ENCODE measurements around the gene SET. TPM values are rescaled to one million over a fixed set of nuclear protein-coding genes. Genes with fewer than 3 reads are reported as not detected.
"Not testable (repeated sequence)": the region's sequence is repeated elsewhere in the genome, so short reads cannot be mapped to it uniquely, and the experiment has no call there.

SET gene
- total and polyA plus RNA-seq, 2 experiments from 2014 or later: 949 to 1,261 TPM

GRCh38 chr9:128648206-128648605 is 40.8 kb upstream of the SET start:
- not testable (repeated sequence) for H3K4me3 ChIP-seq; H3K27me3 ChIP-seq (ENCODE audit: insufficient read depth); H3K27me3 Mint-ChIP-seq (ENCODE audit: insufficient read depth, low read depth, poor library complexity); H3K27ac Mint-ChIP-seq; H3F3A ChIP-seq (replicated peaks; ENCODE audit: low read depth); H3K4me1 ChIP-seq (ENCODE audit: insufficient read depth); H3K4me2 ChIP-seq; H3K79me2 ChIP-seq (replicated peaks; ENCODE audit: insufficient read depth); H3K9me3 Mint-ChIP-seq; H3K36me3 Mint-ChIP-seq (ENCODE audit: low read depth); H3K36me3 ChIP-seq (ENCODE audit: insufficient read depth); H3K4me3 Mint-ChIP-seq; H3K27ac ChIP-seq (ENCODE audit: low read depth); H3K4me1 Mint-ChIP-seq; H3K9me2 ChIP-seq (ENCODE audit: insufficient read depth); H2AFZ ChIP-seq; H4K20me1 ChIP-seq (replicated peaks; ENCODE audit: insufficient read depth)
- DNase-seq (ENCODE audit: low spot score) (peak; percentile 74), ATAC-seq (peak; percentile 95)
- TF ChIP-seq, protein P1, sequence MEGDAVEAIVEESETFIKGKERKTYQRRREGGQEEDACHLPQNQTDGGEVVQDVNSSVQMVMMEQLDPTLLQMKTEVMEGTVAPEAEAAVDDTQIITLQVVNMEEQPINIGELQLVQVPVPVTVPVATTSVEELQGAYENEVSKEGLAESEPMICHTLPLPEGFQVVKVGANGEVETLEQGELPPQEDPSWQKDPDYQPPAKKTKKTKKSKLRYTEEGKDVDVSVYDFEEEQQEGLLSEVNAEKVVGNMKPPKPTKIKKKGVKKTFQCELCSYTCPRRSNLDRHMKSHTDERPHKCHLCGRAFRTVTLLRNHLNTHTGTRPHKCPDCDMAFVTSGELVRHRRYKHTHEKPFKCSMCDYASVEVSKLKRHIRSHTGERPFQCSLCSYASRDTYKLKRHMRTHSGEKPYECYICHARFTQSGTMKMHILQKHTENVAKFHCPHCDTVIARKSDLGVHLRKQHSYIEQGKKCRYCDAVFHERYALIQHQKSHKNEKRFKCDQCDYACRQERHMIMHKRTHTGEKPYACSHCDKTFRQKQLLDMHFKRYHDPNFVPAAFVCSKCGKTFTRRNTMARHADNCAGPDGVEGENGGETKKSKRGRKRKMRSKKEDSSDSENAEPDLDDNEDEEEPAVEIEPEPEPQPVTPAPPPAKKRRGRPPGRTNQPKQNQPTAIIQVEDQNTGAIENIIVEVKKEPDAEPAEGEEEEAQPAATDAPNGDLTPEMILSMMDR (conservative IDR thresholded peaks at IDR 0.05; ENCODE audit: low read depth in 2 of 2): peak; percentile 52 to 78

GRCh38 chr9:128651798-128652197 is 37.2 kb upstream of the SET start:
- Histone ChIP-seq H3K27me3 (ENCODE audit: insufficient read depth) (no peaks in the 10 kb centered on the region), H3K9me2 (ENCODE audit: insufficient read depth) (no peaks in the 10 kb centered on the region), H3F3A (replicated peaks; ENCODE audit: low read depth) (peaks cover 4% of the 10 kb centered on the region; the same call in 1 of the 2 replicates), H3K79me2 (replicated peaks; ENCODE audit: insufficient read depth) (no peaks in the 10 kb centered on the region; the same call in 1 of the 2 replicates), H2AFZ (no peak overlapping the region), H4K20me1 (replicated peaks; ENCODE audit: insufficient read depth) (no peaks in the 10 kb centered on the region), H3K4me2 (no peak overlapping the region), H3K4me1 (ENCODE audit: insufficient read depth) (no peaks in the 10 kb centered on the region), H3K36me3 (ENCODE audit: insufficient read depth) (no peaks in the 10 kb centered on the region), H3K4me3 (no peak overlapping the region), H3K27ac (ENCODE audit: low read depth) (no peak overlapping the region)
- Mint-ChIP-seq H3K4me3 (no peak overlapping the region), H3K27me3 (ENCODE audit: insufficient read depth, low read depth, poor library complexity) (peaks cover 7% of the 10 kb centered on the region), H3K4me1 (no peaks in the 10 kb centered on the region), H3K9me3 (no peaks in the 10 kb centered on the region), H3K36me3 (ENCODE audit: low read depth) (peaks cover 3% of the 10 kb centered on the region; the same call in 1 of the 3 replicates), H3K27ac (no peak overlapping the region)
- DNase-seq (ENCODE audit: low spot score): no peak
- ATAC-seq: no peak
- TF ChIP-seq ZNF331 (CRISPR knock-in tag; IDR thresholded peaks at IDR 0.05; ENCODE audit: low read depth): no peak
- TF ChIP-seq EZH2 (IDR thresholded peaks at IDR 0.05; ENCODE audit: low read depth, unreplicated experiment): no peak
- no peak for TF ChIP-seq CREB1 (CRISPR knock-in tag; IDR thresholded peaks at IDR 0.05; ENCODE audit: low read depth)
- no peak for TF ChIP-seq ETS1 (IDR thresholded peaks at IDR 0.05)
- no peak for TF ChIP-seq ZNF114 (CRISPR knock-in tag; IDR thresholded peaks at IDR 0.05)
- TF ChIP-seq, protein P2, sequence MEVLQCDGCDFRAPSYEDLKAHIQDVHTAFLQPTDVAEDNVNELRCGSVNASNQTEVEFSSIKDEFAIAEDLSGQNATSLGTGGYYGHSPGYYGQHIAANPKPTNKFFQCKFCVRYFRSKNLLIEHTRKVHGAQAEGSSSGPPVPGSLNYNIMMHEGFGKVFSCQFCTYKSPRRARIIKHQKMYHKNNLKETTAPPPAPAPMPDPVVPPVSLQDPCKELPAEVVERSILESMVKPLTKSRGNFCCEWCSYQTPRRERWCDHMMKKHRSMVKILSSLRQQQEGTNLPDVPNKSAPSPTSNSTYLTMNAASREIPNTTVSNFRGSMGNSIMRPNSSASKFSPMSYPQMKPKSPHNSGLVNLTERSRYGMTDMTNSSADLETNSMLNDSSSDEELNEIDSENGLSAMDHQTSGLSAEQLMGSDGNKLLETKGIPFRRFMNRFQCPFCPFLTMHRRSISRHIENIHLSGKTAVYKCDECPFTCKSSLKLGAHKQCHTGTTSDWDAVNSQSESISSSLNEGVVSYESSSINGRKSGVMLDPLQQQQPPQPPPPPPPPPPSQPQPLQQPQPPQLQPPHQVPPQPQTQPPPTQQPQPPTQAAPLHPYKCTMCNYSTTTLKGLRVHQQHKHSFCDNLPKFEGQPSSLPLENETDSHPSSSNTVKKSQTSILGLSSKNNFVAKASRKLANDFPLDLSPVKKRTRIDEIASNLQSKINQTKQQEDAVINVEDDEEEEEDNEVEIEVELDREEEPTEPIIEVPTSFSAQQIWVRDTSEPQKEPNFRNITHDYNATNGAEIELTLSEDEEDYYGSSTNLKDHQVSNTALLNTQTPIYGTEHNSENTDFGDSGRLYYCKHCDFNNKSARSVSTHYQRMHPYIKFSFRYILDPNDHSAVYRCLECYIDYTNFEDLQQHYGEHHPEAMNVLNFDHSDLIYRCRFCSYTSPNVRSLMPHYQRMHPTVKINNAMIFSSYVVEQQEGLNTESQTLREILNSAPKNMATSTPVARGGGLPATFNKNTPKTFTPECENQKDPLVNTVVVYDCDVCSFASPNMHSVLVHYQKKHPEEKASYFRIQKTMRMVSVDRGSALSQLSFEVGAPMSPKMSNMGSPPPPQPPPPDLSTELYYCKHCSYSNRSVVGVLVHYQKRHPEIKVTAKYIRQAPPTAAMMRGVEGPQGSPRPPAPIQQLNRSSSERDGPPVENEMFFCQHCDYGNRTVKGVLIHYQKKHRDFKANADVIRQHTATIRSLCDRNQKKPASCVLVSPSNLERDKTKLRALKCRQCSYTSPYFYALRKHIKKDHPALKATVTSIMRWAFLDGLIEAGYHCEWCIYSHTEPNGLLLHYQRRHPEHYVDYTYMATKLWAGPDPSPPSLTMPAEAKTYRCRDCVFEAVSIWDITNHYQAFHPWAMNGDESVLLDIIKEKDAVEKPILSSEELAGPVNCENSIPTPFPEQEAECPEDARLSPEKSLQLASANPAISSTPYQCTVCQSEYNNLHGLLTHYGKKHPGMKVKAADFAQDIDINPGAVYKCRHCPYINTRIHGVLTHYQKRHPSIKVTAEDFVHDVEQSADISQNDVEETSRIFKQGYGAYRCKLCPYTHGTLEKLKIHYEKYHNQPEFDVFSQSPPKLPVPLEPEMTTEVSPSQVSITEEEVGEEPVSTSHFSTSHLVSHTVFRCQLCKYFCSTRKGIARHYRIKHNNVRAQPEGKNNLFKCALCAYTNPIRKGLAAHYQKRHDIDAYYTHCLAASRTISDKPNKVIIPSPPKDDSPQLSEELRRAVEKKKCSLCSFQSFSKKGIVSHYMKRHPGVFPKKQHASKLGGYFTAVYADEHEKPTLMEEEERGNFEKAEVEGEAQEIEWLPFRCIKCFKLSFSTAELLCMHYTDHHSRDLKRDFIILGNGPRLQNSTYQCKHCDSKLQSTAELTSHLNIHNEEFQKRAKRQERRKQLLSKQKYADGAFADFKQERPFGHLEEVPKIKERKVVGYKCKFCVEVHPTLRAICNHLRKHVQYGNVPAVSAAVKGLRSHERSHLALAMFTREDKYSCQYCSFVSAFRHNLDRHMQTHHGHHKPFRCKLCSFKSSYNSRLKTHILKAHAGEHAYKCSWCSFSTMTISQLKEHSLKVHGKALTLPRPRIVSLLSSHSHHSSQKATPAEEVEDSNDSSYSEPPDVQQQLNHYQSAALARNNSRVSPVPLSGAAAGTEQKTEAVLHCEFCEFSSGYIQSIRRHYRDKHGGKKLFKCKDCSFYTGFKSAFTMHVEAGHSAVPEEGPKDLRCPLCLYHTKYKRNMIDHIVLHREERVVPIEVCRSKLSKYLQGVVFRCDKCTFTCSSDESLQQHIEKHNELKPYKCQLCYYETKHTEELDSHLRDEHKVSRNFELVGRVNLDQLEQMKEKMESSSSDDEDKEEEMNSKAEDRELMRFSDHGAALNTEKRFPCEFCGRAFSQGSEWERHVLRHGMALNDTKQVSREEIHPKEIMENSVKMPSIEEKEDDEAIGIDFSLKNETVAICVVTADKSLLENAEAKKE (CRISPR knock-in tag; IDR thresholded peaks at IDR 0.05): no peak
- no peak for TF ChIP-seq NANOG (IDR thresholded peaks at IDR 0.05; ENCODE audit: borderline replicate concordance)
- no peak for TF ChIP-seq JUNB (IDR thresholded peaks at IDR 0.05; ENCODE audit: unreplicated experiment)
- no peak for TF ChIP-seq STAT1 (IDR thresholded peaks at IDR 0.05; ENCODE audit: unreplicated experiment)
- TF ChIP-seq EZH2phosphoT487 (IDR thresholded peaks at IDR 0.05; ENCODE audit: unreplicated experiment): no peak

Data from GM23338 (cell line).